ENCODE data around the gene ITGAV.

DNA sequence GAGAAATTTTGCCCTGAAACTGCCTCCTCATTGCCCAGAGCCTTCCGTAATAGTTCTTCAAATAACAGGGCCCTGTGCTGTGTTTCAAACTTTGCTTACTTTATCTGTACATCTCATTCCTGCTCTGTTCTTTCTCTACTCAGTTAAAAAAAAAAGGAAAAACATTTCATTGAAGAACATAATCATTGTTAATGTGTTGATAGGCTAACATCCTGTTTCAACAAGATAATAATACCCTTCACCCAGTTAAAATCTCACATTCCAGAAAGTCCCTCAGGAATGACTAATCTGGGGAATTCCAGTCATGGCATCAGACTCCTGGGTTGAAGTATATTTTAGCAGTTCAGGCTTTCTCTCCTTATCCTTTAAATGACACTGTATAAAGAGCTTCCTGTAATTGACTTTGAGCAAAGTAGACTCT, 45.6 kb upstream of the ITGAV start:
- TF ChIP-seq GATA3 (IDR thresholded peaks at IDR 0.05; ENCODE audit: low read depth, low read length) (no peak), GATA2 (IDR thresholded peaks at IDR 0.05; ENCODE audit: low read depth, low read length) (no peak)

All from SH-SY5Y (cell line).